HEK293 (cell line): Measurements from ENCODE around the gene CHCHD10.

Experiments used
- BCL11A ChIP-seq: fragments of 450-650 bp; formaldehyde crosslinking; IDR thresholded peaks from 2 replicates; pipeline ENCODE4 v1.5.1; 2016; ENCODE audit warnings: low read depth, missing biosample characterization, missing genetic modification characterization
- CTCF ChIP-seq: fragments of 450-650 bp; formaldehyde crosslinking; IDR thresholded peaks from 2 replicates; pipeline ENCODE4 v1.5.1; 2016; ENCODE audit warnings: missing biosample characterization, missing genetic modification characterization
- KLF16 ChIP-seq: fragments of 450-650 bp; formaldehyde crosslinking; IDR thresholded peaks from 2 replicates; pipeline ENCODE4 v1.5.1; 2017; ENCODE audit warnings: missing biosample characterization, missing genetic modification characterization
- KLF8 ChIP-seq: fragments of 450-650 bp; formaldehyde crosslinking; IDR thresholded peaks from 2 replicates; pipeline ENCODE4 v1.5.1; 2016; ENCODE audit warnings: missing biosample characterization, missing genetic modification characterization
- SETDB1 ChIP-seq: IDR thresholded peaks from one replicate; pipeline ENCODE4 v1.6.1; 2017; ENCODE audit warnings: mild to moderate bottlenecking, low read length, moderate library complexity, mixed read lengths; ENCODE audit not compliant: insufficient read length
- ZNF175 ChIP-seq: fragments of 450-650 bp; formaldehyde crosslinking; IDR thresholded peaks from 2 replicates; pipeline ENCODE4 v1.5.1; 2016; ENCODE audit warnings: missing biosample characterization, missing genetic modification characterization
- ZNF362 ChIP-seq: fragments of 450-650 bp; formaldehyde crosslinking; IDR thresholded peaks from 2 replicates; pipeline ENCODE4 v1.5.1; 2016; ENCODE audit warnings: missing biosample characterization, missing genetic modification characterization
- ZNF555 ChIP-seq: fragments of 450-650 bp; formaldehyde crosslinking; conservative IDR thresholded peaks from 2 replicates; pipeline ENCODE4 v1.5.1; 2017; ENCODE audit warnings: missing biosample characterization, mild to moderate bottlenecking, missing genetic modification characterization, inconsistent platforms
- ZNF580 ChIP-seq: fragments of 450-650 bp; formaldehyde crosslinking; IDR thresholded peaks from 2 replicates; pipeline ENCODE4 v1.5.1; 2016; ENCODE audit warnings: missing biosample characterization, missing genetic modification characterization
- ZNF629 ChIP-seq: fragments of 450-650 bp; formaldehyde crosslinking; IDR thresholded peaks from 2 replicates; pipeline ENCODE4 v1.5.1; 2017; ENCODE audit warnings: missing biosample characterization, missing genetic modification characterization
- ZSCAN16 ChIP-seq: fragments of 450-650 bp; formaldehyde crosslinking; IDR thresholded peaks from 2 replicates; pipeline ENCODE4 v1.5.1; 2016; ENCODE audit warnings: missing biosample characterization, missing genetic modification characterization
- TF ChIP-seq, protein P1 (sequence below): fragments of 450-650 bp; formaldehyde crosslinking; IDR thresholded peaks from 2 replicates; pipeline ENCODE4 v1.5.1; 2016; ENCODE audit warnings: missing biosample characterization, missing genetic modification characterization
- TF ChIP-seq, protein P2 (sequence below): fragments of 450-650 bp; formaldehyde crosslinking; optimal IDR thresholded peaks from 2 replicates; pipeline ENCODE3; 2016; ENCODE audit warnings: missing biosample characterization, mild to moderate bottlenecking, missing genetic modification characterization
- TF ChIP-seq, protein P3 (sequence below): IDR thresholded peaks from 2 replicates; pipeline ENCODE4 v1.6.1; 2011; ENCODE audit warnings: mild to moderate bottlenecking, low read depth, low read length, borderline replicate concordance

DNA sequence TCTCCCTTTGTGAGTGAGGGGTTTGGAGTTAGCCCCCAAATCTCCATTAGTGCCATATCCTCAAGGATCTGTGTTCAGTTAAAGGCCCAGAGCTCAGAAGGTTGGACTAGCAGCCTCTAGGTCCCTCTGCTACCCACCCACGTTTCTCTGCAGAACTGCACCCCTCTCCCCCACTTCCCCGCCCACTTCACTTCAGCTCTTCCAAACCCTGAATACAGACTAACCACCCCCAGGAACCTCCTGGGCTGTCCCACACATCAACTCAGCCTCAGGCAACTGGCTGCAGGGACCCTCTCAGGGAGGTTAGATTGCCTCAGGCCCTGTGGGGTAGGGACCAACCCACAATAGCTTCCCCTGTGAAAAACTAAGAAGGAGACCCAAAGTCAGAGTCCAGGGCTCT lies 14.4 kb downstream of the CHCHD10 start:
- TF ChIP-seq ZNF362 (tag by site-specific recombination) (no peak), KLF16 (tag by site-specific recombination) (no peak), KLF8 (tag by site-specific recombination) (no peak), CTCF (tag by site-specific recombination) (no peak), BCL11A (tag by site-specific recombination) (no peak), ZSCAN16 (tag by site-specific recombination) (no peak), ZNF555 (tag by site-specific recombination) (no peak), ZNF629 (tag by site-specific recombination) (no peak), ZNF580 (tag by site-specific recombination) (no peak), SETDB1 (no peak), ZNF175 (tag by site-specific recombination) (no peak)
- TF ChIP-seq, protein P1, sequence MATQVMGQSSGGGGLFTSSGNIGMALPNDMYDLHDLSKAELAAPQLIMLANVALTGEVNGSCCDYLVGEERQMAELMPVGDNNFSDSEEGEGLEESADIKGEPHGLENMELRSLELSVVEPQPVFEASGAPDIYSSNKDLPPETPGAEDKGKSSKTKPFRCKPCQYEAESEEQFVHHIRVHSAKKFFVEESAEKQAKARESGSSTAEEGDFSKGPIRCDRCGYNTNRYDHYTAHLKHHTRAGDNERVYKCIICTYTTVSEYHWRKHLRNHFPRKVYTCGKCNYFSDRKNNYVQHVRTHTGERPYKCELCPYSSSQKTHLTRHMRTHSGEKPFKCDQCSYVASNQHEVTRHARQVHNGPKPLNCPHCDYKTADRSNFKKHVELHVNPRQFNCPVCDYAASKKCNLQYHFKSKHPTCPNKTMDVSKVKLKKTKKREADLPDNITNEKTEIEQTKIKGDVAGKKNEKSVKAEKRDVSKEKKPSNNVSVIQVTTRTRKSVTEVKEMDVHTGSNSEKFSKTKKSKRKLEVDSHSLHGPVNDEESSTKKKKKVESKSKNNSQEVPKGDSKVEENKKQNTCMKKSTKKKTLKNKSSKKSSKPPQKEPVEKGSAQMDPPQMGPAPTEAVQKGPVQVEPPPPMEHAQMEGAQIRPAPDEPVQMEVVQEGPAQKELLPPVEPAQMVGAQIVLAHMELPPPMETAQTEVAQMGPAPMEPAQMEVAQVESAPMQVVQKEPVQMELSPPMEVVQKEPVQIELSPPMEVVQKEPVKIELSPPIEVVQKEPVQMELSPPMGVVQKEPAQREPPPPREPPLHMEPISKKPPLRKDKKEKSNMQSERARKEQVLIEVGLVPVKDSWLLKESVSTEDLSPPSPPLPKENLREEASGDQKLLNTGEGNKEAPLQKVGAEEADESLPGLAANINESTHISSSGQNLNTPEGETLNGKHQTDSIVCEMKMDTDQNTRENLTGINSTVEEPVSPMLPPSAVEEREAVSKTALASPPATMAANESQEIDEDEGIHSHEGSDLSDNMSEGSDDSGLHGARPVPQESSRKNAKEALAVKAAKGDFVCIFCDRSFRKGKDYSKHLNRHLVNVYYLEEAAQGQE (tag by site-specific recombination) = no peak
- TF ChIP-seq, protein P2, sequence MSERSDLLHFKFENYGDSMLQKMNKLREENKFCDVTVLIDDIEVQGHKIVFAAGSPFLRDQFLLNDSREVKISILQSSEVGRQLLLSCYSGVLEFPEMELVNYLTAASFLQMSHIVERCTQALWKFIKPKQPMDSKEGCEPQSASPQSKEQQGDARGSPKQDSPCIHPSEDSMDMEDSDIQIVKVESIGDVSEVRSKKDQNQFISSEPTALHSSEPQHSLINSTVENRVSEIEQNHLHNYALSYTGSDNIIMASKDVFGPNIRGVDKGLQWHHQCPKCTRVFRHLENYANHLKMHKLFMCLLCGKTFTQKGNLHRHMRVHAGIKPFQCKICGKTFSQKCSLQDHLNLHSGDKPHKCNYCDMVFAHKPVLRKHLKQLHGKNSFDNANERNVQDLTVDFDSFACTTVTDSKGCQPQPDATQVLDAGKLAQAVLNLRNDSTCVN (tag by site-specific recombination) = no peak
- TF ChIP-seq, protein P3, sequence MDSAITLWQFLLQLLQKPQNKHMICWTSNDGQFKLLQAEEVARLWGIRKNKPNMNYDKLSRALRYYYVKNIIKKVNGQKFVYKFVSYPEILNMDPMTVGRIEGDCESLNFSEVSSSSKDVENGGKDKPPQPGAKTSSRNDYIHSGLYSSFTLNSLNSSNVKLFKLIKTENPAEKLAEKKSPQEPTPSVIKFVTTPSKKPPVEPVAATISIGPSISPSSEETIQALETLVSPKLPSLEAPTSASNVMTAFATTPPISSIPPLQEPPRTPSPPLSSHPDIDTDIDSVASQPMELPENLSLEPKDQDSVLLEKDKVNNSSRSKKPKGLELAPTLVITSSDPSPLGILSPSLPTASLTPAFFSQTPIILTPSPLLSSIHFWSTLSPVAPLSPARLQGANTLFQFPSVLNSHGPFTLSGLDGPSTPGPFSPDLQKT = no peak
